HepG2 (cell line): ENCODE data around the gene KLHL11. TPM values are rescaled to one million over a fixed set of nuclear protein-coding genes. Genes with fewer than 3 reads are reported as not detected.

Experiments used
- GATA4 ChIP-seq: sonication (generic); IDR thresholded peaks from 2 replicates; pipeline ENCODE4 v1.6.1; 2016; ENCODE audit warnings: antibody characterized with exemption, low read depth, borderline replicate concordance
- JUND ChIP-seq: sonication (generic); formaldehyde crosslinking; IDR thresholded peaks from 2 replicates; pipeline ENCODE4 v1.8.0; 2022; ENCODE audit warnings: mild to moderate bottlenecking, missing genetic modification reagents
- MAFK ChIP-seq, 2 experiments: IDR thresholded peaks in 1 of 2; conservative IDR thresholded peaks in 1 of 2; 2 replicates each; pipeline ENCODE4 v1.6.1; 2011; ENCODE audit warnings: improper control_type of control experiment in 2 of 2, low read length in 2 of 2
- MED1 ChIP-seq: sonication (generic); formaldehyde crosslinking; IDR thresholded peaks from 2 replicates; pipeline ENCODE4 v1.4.0; 2020; ENCODE audit warnings: missing genetic modification reagents
- NFIC ChIP-seq: IDR thresholded peaks from 2 replicates; pipeline ENCODE4 v1.6.1; 2012; ENCODE audit warnings: mild to moderate bottlenecking, low read length, inconsistent platforms
- TOPORS ChIP-seq: sonication (generic); formaldehyde crosslinking; IDR thresholded peaks from 2 replicates; pipeline ENCODE4 v1.8.0; 2023; ENCODE audit warnings: mild to moderate bottlenecking, missing genetic modification reagents
- polyA plus RNA-seq, 8 experiments: library from polyadenylated mRNA; depleted of rRNA in 3 of 8; stranded (reverse) in 7 of 8; unstranded in 1 of 8; fragments of >200 nt; fragmentation: Illumina TruSeq in 4 of 8; extraction: Trizol in 4 of 8; gene quantifications; 2 replicates each; pipeline versions ENCODE4 v1.2.1 to v1.2.3, GENCODE V29; 2011 to 2016; ENCODE audit warnings: low read depth in 4 of 8, missing spikeins in 1 of 8, mixed read lengths in 1 of 8; ENCODE audit not compliant: insufficient read depth in 1 of 8
- total RNA-seq, 5 experiments: library from RNA; depleted of rRNA; stranded (reverse); fragments of >200 nt; fragmentation: Illumina TruSeq; extraction: Trizol; gene quantifications; 2 replicates each; pipeline ENCODE4 v1.2.3, GENCODE V29; 2016; ENCODE audit warnings: low read depth in 1 of 5
- TF ChIP-seq, protein P1 (sequence below): IDR thresholded peaks from 2 replicates; pipeline ENCODE4 v1.6.1; 2018; ENCODE audit warnings: missing genetic modification reagents
- TF ChIP-seq, protein P2 (sequence below): sonication (generic); formaldehyde crosslinking; IDR thresholded peaks from 2 replicates; pipeline ENCODE4 v1.8.0; 2022; ENCODE audit warnings: mild to moderate bottlenecking, missing genetic modification reagents, borderline replicate concordance
- TF ChIP-seq, protein P3 (sequence below): IDR thresholded peaks from 2 replicates; pipeline ENCODE4 v1.6.1; 2016; ENCODE audit warnings: missing compliant biosample characterization, missing genetic modification reagents, borderline replicate concordance
- TF ChIP-seq, protein P4 (sequence below): sonication (generic); formaldehyde crosslinking; IDR thresholded peaks from 2 replicates; pipeline ENCODE4 v1.4.0; 2020; ENCODE audit warnings: missing genetic modification reagents
- TF ChIP-seq, protein P5 (sequence below): IDR thresholded peaks from 2 replicates; pipeline ENCODE4 v1.6.1; 2016; ENCODE audit warnings: mild to moderate bottlenecking
- TF ChIP-seq, protein P6 (sequence below): sonication (generic); formaldehyde crosslinking; IDR thresholded peaks from 2 replicates; pipeline ENCODE4 v1.4.0; 2020; ENCODE audit warnings: missing genetic modification reagents, borderline replicate concordance
- TF ChIP-seq, protein P7 (sequence below): sonication (generic); formaldehyde crosslinking; IDR thresholded peaks from 2 replicates; pipeline ENCODE4 v1.9.0; 2022; ENCODE audit warnings: missing genetic modification reagents, mild to moderate bottlenecking, borderline replicate concordance

KLHL11 gene
- total and polyA plus RNA-seq, 2 of the 13 experiments (the other 11 are each of a cell fraction or from before 2014, with no cell fraction given): 7.7 to 27.5 TPM

DNA sequence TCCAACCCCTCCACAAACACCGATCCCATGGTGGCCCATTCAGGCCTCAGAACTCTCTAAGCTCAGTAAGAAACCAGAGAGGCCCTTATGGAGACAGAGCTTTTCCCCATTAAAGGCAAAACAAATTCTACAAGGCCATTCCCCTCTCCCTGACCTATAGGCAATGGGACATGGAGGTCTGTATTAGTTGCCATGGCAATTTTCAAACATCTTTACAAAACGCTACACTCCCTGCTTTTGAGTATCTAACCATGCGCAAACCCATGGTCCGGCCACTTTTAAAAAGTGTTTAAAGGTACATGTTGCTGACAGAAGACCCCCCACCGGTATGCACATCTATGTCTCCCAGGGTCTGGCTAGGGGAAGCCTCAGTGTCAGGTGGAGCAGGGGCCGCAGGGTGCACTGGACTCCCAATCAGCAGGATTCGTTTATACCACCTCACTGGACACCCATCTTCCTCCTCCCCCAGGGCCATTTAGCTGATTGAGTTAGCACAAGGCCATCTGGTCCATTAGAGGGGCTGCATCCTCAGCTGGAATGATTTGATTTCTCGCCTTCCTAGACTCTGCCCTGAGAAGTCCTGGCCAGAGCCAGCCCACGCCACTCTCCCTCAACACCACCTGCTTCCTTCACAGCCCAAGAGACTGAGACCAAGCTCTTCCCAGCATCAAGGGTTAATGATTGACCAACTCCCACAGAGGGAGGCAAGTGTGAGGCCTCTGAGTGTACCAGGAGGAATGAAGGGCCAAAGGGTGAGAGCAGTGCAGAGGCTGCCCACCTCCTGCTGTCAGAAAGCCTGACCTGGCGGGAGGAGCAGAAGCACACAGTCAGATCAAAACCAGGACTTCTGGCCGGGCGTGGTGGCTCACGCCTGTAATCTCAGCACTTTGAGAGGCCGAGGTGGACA lies 42.7 kb upstream of the KLHL11 start (continued):
- TF ChIP-seq, protein P1, sequence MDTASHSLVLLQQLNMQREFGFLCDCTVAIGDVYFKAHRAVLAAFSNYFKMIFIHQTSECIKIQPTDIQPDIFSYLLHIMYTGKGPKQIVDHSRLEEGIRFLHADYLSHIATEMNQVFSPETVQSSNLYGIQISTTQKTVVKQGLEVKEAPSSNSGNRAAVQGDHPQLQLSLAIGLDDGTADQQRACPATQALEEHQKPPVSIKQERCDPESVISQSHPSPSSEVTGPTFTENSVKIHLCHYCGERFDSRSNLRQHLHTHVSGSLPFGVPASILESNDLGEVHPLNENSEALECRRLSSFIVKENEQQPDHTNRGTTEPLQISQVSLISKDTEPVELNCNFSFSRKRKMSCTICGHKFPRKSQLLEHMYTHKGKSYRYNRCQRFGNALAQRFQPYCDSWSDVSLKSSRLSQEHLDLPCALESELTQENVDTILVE (CRISPR knock-in tag): peak; percentile 64; the same call in 1 of the 2 replicates
- TF ChIP-seq, protein P2, sequence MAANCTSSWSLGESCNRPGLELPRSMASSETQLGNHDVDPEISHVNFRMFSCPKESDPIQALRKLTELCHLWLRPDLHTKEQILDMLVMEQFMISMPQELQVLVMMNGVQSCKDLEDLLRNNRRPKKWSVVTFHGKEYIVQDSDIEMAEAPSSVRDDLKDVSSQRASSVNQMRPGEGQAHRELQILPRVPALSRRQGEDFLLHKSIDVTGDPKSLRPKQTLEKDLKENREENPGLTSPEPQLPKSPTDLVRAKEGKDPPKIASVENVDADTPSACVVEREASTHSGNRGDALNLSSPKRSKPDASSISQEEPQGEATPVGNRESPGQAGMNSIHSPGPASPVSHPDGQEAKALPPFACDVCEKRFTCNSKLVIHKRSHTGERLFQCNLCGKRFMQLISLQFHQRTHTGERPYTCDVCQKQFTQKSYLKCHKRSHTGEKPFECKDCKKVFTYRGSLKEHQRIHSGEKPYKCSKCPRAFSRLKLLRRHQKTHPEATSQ (CRISPR knock-in tag): 0 out of 2 replicates have a peak, but pooled peaks have one; percentile 67
- peak; percentile 87 for TF ChIP-seq MED1 (CRISPR knock-in tag)
- TF ChIP-seq MAFK (conservative IDR thresholded peaks at IDR 0.05 in 1 of 2, IDR thresholded peaks at IDR 0.05 in 1 of 2; ENCODE audit: low read length in 2 of 2): no peak
- TF ChIP-seq, protein P3, sequence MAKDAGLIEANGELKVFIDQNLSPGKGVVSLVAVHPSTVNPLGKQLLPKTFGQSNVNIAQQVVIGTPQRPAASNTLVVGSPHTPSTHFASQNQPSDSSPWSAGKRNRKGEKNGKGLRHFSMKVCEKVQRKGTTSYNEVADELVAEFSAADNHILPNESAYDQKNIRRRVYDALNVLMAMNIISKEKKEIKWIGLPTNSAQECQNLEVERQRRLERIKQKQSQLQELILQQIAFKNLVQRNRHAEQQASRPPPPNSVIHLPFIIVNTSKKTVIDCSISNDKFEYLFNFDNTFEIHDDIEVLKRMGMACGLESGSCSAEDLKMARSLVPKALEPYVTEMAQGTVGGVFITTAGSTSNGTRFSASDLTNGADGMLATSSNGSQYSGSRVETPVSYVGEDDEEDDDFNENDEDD (CRISPR knock-in tag): peak; percentile 69; the same call in 1 of the 2 replicates
- TF ChIP-seq, protein P4, sequence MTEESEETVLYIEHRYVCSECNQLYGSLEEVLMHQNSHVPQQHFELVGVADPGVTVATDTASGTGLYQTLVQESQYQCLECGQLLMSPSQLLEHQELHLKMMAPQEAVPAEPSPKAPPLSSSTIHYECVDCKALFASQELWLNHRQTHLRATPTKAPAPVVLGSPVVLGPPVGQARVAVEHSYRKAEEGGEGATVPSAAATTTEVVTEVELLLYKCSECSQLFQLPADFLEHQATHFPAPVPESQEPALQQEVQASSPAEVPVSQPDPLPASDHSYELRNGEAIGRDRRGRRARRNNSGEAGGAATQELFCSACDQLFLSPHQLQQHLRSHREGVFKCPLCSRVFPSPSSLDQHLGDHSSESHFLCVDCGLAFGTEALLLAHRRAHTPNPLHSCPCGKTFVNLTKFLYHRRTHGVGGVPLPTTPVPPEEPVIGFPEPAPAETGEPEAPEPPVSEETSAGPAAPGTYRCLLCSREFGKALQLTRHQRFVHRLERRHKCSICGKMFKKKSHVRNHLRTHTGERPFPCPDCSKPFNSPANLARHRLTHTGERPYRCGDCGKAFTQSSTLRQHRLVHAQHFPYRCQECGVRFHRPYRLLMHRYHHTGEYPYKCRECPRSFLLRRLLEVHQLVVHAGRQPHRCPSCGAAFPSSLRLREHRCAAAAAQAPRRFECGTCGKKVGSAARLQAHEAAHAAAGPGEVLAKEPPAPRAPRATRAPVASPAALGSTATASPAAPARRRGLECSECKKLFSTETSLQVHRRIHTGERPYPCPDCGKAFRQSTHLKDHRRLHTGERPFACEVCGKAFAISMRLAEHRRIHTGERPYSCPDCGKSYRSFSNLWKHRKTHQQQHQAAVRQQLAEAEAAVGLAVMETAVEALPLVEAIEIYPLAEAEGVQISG: peak; percentile 73
- TF ChIP-seq, protein P5, sequence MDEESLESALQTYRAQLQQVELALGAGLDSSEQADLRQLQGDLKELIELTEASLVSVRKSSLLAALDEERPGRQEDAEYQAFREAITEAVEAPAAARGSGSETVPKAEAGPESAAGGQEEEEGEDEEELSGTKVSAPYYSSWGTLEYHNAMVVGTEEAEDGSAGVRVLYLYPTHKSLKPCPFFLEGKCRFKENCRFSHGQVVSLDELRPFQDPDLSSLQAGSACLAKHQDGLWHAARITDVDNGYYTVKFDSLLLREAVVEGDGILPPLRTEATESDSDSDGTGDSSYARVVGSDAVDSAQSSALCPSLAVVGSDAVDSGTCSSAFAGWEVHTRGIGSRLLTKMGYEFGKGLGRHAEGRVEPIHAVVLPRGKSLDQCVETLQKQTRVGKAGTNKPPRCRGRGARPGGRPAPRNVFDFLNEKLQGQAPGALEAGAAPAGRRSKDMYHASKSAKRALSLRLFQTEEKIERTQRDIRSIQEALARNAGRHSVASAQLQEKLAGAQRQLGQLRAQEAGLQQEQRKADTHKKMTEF (CRISPR knock-in tag): peak; percentile 97
- TF ChIP-seq JUND (CRISPR knock-in tag): no peak
- TF ChIP-seq, protein P6, sequence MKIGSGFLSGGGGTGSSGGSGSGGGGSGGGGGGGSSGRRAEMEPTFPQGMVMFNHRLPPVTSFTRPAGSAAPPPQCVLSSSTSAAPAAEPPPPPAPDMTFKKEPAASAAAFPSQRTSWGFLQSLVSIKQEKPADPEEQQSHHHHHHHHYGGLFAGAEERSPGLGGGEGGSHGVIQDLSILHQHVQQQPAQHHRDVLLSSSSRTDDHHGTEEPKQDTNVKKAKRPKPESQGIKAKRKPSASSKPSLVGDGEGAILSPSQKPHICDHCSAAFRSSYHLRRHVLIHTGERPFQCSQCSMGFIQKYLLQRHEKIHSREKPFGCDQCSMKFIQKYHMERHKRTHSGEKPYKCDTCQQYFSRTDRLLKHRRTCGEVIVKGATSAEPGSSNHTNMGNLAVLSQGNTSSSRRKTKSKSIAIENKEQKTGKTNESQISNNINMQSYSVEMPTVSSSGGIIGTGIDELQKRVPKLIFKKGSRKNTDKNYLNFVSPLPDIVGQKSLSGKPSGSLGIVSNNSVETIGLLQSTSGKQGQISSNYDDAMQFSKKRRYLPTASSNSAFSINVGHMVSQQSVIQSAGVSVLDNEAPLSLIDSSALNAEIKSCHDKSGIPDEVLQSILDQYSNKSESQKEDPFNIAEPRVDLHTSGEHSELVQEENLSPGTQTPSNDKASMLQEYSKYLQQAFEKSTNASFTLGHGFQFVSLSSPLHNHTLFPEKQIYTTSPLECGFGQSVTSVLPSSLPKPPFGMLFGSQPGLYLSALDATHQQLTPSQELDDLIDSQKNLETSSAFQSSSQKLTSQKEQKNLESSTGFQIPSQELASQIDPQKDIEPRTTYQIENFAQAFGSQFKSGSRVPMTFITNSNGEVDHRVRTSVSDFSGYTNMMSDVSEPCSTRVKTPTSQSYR (CRISPR knock-in tag): peak; percentile 34; the same call in 1 of the 2 replicates
- TF ChIP-seq NFIC: no peak
- peak; percentile 84; the same call in 1 of the 2 replicates for TF ChIP-seq TOPORS (CRISPR knock-in tag)
- TF ChIP-seq GATA4: no peak
- TF ChIP-seq, protein P7, sequence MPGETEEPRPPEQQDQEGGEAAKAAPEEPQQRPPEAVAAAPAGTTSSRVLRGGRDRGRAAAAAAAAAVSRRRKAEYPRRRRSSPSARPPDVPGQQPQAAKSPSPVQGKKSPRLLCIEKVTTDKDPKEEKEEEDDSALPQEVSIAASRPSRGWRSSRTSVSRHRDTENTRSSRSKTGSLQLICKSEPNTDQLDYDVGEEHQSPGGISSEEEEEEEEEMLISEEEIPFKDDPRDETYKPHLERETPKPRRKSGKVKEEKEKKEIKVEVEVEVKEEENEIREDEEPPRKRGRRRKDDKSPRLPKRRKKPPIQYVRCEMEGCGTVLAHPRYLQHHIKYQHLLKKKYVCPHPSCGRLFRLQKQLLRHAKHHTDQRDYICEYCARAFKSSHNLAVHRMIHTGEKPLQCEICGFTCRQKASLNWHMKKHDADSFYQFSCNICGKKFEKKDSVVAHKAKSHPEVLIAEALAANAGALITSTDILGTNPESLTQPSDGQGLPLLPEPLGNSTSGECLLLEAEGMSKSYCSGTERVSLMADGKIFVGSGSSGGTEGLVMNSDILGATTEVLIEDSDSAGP (CRISPR knock-in tag): peak; percentile 74
